ENCODE data around the gene MGAT5.

MGAT5 gene

DNA sequence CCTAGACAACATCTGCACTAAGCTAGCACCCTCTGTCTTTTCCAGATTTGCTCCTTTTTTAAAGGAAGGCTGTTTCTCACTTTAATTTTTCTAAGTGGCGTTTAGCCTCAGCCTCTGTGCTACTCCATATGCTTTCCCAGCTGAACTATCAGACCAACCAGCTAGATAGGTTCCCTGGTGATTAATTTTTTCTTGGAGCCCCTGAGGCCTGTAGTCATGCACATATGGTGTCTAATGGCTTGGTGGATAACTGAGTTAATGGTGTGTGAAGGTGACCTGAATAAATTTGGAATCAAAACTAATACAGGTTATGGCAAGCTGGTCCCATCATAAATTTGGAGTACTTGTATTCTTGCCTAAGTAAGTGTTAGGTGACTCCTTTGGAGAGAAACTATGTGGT, 135.5 kb downstream of the MGAT5 start:
- no peak overlapping the region for H2BK5ac ChIP-seq (ENCODE audit: low read length)
- H3K4ac ChIP-seq (ENCODE audit: low read length) = no peak overlapping the region
- no peak overlapping the region for H3K23ac ChIP-seq (ENCODE audit: low read depth, low read length, poor library complexity)
- H3K4me3 ChIP-seq (ENCODE audit: low read length in 2 of 2) = no peak overlapping the region
- no peak overlapping the region for H3K27ac ChIP-seq (replicated peaks; ENCODE audit: low read length)
- no peaks in the 10 kb centered on the region for H3K27me3 ChIP-seq (ENCODE audit: control insufficient read depth in 3 of 3, insufficient read depth in 3 of 3, low read depth in 1 of 3, low read length in 3 of 3)
- H2BK15ac ChIP-seq (ENCODE audit: low read length) = no peak overlapping the region
- no peaks in the 10 kb centered on the region for H3K79me1 ChIP-seq (ENCODE audit: low read depth, low read length)
- H2AK5ac ChIP-seq (ENCODE audit: low read depth, low read length) = no peak overlapping the region
- H3K4me2 ChIP-seq (ENCODE audit: insufficient read depth, low read length, poor library complexity, severe bottlenecking) = no peak overlapping the region
- H4K91ac ChIP-seq (ENCODE audit: low read depth, low read length, poor library complexity) = no peak overlapping the region
- no peak overlapping the region for H3K18ac ChIP-seq (ENCODE audit: low read length)
- peaks cover 0 to 3% of the 10 kb centered on the region in 2 donors for H3K36me3 ChIP-seq (replicated peaks in 1 of 2; ENCODE audit: control insufficient read depth in 2 of 2, insufficient read depth in 2 of 2, low read length in 2 of 2)
- no CpG with 5 or more reads among the region's 1 CpG for WGBS, 2 donors (ENCODE audit: extremely low coverage in 2 of 2, insufficient read length in 2 of 2, insufficient replicate concordance in 1 of 2)
- no peak overlapping the region for H4K8ac ChIP-seq (ENCODE audit: low read depth, low read length)
- no peaks in the 10 kb centered on the region for H3K4me1 ChIP-seq (ENCODE audit: control insufficient read depth in 2 of 2, insufficient read depth in 1 of 2, low read depth in 1 of 2, low read length in 2 of 2)
- H3K9ac ChIP-seq (ENCODE audit: low read depth, low read length, poor library complexity) = no peak overlapping the region
- no peak for DNase-seq (ENCODE audit: low spot score)
- H2BK120ac ChIP-seq (ENCODE audit: low read depth, low read length) = no peak overlapping the region
- H2AFZ ChIP-seq (ENCODE audit: low read length) = no peak overlapping the region
- H3K14ac ChIP-seq (ENCODE audit: low read length) = no peak overlapping the region
- H2BK12ac ChIP-seq (ENCODE audit: low read length) = no peak overlapping the region
- H3K9me3 ChIP-seq (replicated peaks in 1 of 2; ENCODE audit: control insufficient read depth in 2 of 2, insufficient read depth in 1 of 2, low read depth in 1 of 2, low read length in 2 of 2) = no peaks in the 10 kb centered on the region

DNA sequence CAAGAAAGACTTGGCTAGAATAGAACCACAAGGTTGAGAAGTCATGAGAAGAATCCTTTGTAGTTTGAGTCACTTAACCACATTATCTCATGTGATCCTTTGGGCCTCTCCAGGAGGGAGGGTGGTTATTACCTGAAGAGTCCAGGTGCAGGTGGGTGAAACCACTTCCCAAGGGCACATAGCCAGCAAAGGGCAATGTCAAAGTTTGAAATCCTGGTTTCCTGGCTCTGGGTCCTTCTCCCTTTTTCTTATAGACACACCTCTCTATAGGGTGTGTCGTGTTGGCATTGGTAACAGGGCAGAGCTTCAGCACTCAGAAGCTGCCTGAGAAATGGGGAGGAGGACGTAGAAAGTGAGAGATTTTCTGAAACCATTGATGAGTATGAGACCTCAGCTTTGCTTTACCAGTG, 137.9 kb downstream of the MGAT5 start:
- Histone ChIP-seq H2AFZ (ENCODE audit: low read length) (no peak overlapping the region), H4K8ac (ENCODE audit: low read depth, low read length) (no peak overlapping the region), H3K27ac (replicated peaks; ENCODE audit: low read length) (no peak overlapping the region), H3K27me3 (ENCODE audit: control insufficient read depth in 3 of 3, insufficient read depth in 3 of 3, low read depth in 1 of 3, low read length in 3 of 3) (no peaks in the 10 kb centered on the region), H2BK120ac (ENCODE audit: low read depth, low read length) (no peak overlapping the region), H3K9me3 (replicated peaks in 1 of 2; ENCODE audit: control insufficient read depth in 2 of 2, insufficient read depth in 1 of 2, low read depth in 1 of 2, low read length in 2 of 2) (no peaks in the 10 kb centered on the region), H3K4ac (ENCODE audit: low read length) (no peak overlapping the region), H3K14ac (ENCODE audit: low read length) (no peak overlapping the region), H2BK5ac (ENCODE audit: low read length) (no peak overlapping the region), H3K79me1 (ENCODE audit: low read depth, low read length) (no peaks in the 10 kb centered on the region), H3K4me3 (ENCODE audit: low read length in 2 of 2) (no peak overlapping the region), H3K4me1 (ENCODE audit: control insufficient read depth in 2 of 2, insufficient read depth in 1 of 2, low read depth in 1 of 2, low read length in 2 of 2) (no peaks in the 10 kb centered on the region), H3K18ac (ENCODE audit: low read length) (no peak overlapping the region), H2BK15ac (ENCODE audit: low read length) (no peak overlapping the region), H2AK5ac (ENCODE audit: low read depth, low read length) (no peak overlapping the region), H4K91ac (ENCODE audit: low read depth, low read length, poor library complexity) (no peak overlapping the region), H3K23ac (ENCODE audit: low read depth, low read length, poor library complexity) (no peak overlapping the region), H2BK12ac (ENCODE audit: low read length) (no peak overlapping the region), H3K36me3 (replicated peaks in 1 of 2; ENCODE audit: control insufficient read depth in 2 of 2, insufficient read depth in 2 of 2, low read length in 2 of 2) (peaks cover 0 to 3% of the 10 kb centered on the region in 2 donors), H3K4me2 (ENCODE audit: insufficient read depth, low read length, poor library complexity, severe bottlenecking) (no peak overlapping the region), H3K9ac (ENCODE audit: low read depth, low read length, poor library complexity) (no peak overlapping the region)
- no CpG with 5 or more reads among the region's 2 CpGs for WGBS, 2 donors (ENCODE audit: extremely low coverage in 2 of 2, insufficient read length in 2 of 2, insufficient replicate concordance in 1 of 2)
- DNase-seq (ENCODE audit: low spot score) = no peak

DNA sequence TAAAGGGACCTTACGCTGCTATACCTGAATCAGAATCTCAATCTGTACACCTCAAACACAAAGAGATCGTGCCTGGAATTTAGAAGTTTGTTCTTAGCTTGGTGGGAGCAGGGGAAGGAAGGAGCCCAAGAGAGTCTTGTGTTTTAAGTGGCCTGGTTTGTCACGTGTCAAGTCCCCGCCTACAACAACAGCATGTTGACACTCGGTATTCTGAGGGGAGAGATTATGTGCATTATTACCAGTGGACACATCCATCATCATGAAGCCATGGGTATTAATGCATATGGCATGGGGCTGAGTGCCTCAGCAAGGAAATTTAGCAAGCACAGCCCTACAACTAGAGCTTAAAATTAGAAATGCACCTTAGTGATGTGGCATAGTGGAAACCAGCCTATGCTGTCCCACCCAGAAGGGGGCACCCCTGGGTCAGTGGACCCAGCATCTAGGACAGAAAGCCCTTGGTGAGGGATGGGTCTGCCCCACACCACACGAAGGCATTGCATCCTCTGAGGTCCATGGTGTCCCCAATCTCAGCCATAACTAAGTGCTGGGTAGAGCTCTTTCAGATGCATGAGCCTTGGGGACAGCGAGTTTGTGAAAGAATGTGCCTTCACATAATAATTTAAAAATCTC, 138.7 kb downstream of the MGAT5 start:
- no peak for DNase-seq (ENCODE audit: low spot score)
- no CpG with 5 or more reads among the region's 7 CpGs for WGBS, 2 donors (ENCODE audit: extremely low coverage in 2 of 2, insufficient read length in 2 of 2, insufficient replicate concordance in 1 of 2)
- Histone ChIP-seq H2AFZ (ENCODE audit: low read length) (no peak overlapping the region), H3K79me1 (ENCODE audit: low read depth, low read length) (no peaks in the 10 kb centered on the region), H3K27me3 (ENCODE audit: control insufficient read depth in 3 of 3, insufficient read depth in 3 of 3, low read depth in 1 of 3, low read length in 3 of 3) (no peaks in the 10 kb centered on the region), H3K9ac (ENCODE audit: low read depth, low read length, poor library complexity) (no peak overlapping the region), H4K91ac (ENCODE audit: low read depth, low read length, poor library complexity) (no peak overlapping the region), H3K23ac (ENCODE audit: low read depth, low read length, poor library complexity) (no peak overlapping the region), H3K14ac (ENCODE audit: low read length) (no peak overlapping the region), H2BK120ac (ENCODE audit: low read depth, low read length) (no peak overlapping the region), H2BK5ac (ENCODE audit: low read length) (no peak overlapping the region), H3K36me3 (replicated peaks in 1 of 2; ENCODE audit: control insufficient read depth in 2 of 2, insufficient read depth in 2 of 2, low read length in 2 of 2) (peaks cover 0 to 3% of the 10 kb centered on the region in 2 donors), H2AK5ac (ENCODE audit: low read depth, low read length) (no peak overlapping the region), H3K18ac (ENCODE audit: low read length) (no peak overlapping the region), H3K9me3 (replicated peaks in 1 of 2; ENCODE audit: control insufficient read depth in 2 of 2, insufficient read depth in 1 of 2, low read depth in 1 of 2, low read length in 2 of 2) (no peaks in the 10 kb centered on the region), H3K4ac (ENCODE audit: low read length) (no peak overlapping the region), H3K4me3 (ENCODE audit: low read length in 2 of 2) (no peak overlapping the region), H2BK12ac (ENCODE audit: low read length) (no peak overlapping the region), H3K4me2 (ENCODE audit: insufficient read depth, low read length, poor library complexity, severe bottlenecking) (no peak overlapping the region), H3K27ac (replicated peaks; ENCODE audit: low read length) (no peak overlapping the region), H3K4me1 (ENCODE audit: control insufficient read depth in 2 of 2, insufficient read depth in 1 of 2, low read depth in 1 of 2, low read length in 2 of 2) (no peaks in the 10 kb centered on the region), H4K8ac (ENCODE audit: low read depth, low read length) (no peak overlapping the region), H2BK15ac (ENCODE audit: low read length) (no peak overlapping the region)

DNA sequence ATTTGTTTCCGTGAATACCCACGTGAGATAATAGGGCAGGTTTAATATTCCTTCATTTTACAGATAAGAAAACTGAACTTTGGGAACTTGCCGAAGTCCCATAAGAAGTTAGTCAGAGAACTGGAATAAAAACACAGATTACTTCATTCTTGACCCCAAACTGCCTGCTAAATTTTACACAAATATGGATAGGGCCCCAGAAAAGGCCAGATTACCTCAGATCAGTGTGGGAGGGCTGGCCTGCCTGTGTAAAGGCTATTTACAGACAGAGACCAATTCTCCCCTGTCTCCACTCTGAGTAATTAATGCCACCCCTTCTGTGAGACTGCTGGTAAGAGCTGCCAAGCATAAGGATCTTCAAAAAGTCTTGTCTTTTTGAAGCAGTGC, 139.2 kb downstream of the MGAT5 start:
- Histone ChIP-seq H2AFZ (ENCODE audit: low read length) (no peak overlapping the region), H2BK15ac (ENCODE audit: low read length) (no peak overlapping the region), H3K79me1 (ENCODE audit: low read depth, low read length) (no peaks in the 10 kb centered on the region), H2BK5ac (ENCODE audit: low read length) (no peak overlapping the region), H2AK5ac (ENCODE audit: low read depth, low read length) (no peak overlapping the region), H3K4ac (ENCODE audit: low read length) (no peak overlapping the region), H3K23ac (ENCODE audit: low read depth, low read length, poor library complexity) (no peak overlapping the region), H2BK12ac (ENCODE audit: low read length) (no peak overlapping the region), H3K36me3 (replicated peaks in 1 of 2; ENCODE audit: control insufficient read depth in 2 of 2, insufficient read depth in 2 of 2, low read length in 2 of 2) (peaks cover 0 to 3% of the 10 kb centered on the region in 2 donors), H4K91ac (ENCODE audit: low read depth, low read length, poor library complexity) (no peak overlapping the region), H3K27ac (replicated peaks; ENCODE audit: low read length) (no peak overlapping the region), H3K14ac (ENCODE audit: low read length) (no peak overlapping the region), H3K4me2 (ENCODE audit: insufficient read depth, low read length, poor library complexity, severe bottlenecking) (no peak overlapping the region), H3K4me1 (ENCODE audit: control insufficient read depth in 2 of 2, insufficient read depth in 1 of 2, low read depth in 1 of 2, low read length in 2 of 2) (no peaks in the 10 kb centered on the region), H3K18ac (ENCODE audit: low read length) (no peak overlapping the region), H2BK120ac (ENCODE audit: low read depth, low read length) (no peak overlapping the region), H3K4me3 (ENCODE audit: low read length in 2 of 2) (no peak overlapping the region), H3K27me3 (ENCODE audit: control insufficient read depth in 3 of 3, insufficient read depth in 3 of 3, low read depth in 1 of 3, low read length in 3 of 3) (no peaks in the 10 kb centered on the region), H4K8ac (ENCODE audit: low read depth, low read length) (no peak overlapping the region), H3K9ac (ENCODE audit: low read depth, low read length, poor library complexity) (no peak overlapping the region), H3K9me3 (replicated peaks in 1 of 2; ENCODE audit: control insufficient read depth in 2 of 2, insufficient read depth in 1 of 2, low read depth in 1 of 2, low read length in 2 of 2) (no peaks in the 10 kb centered on the region)
- no peak for DNase-seq (ENCODE audit: low spot score)
- no CpG with 5 or more reads among the region's 3 CpGs for WGBS, 2 donors (ENCODE audit: extremely low coverage in 2 of 2, insufficient read length in 2 of 2, insufficient replicate concordance in 1 of 2)
